NCI-H1436 (cell line): ENCODE measurements around the gene BBLN.
A peak's percentile ranks its signal among the peaks of the same experiment; 100 is the strongest.
"Not testable (repeated sequence)": the region's sequence is repeated elsewhere in the genome, so short reads cannot be mapped to it uniquely, and the experiment has no call there.

ENCODE experiments used
- DNase-seq: peaks from one replicate; lab custom pipeline; 2025; lab: John Stamatoyannopoulos, UW

The BBLN gene, protein sequence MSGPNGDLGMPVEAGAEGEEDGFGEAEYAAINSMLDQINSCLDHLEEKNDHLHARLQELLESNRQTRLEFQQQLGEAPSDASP

DNA sequence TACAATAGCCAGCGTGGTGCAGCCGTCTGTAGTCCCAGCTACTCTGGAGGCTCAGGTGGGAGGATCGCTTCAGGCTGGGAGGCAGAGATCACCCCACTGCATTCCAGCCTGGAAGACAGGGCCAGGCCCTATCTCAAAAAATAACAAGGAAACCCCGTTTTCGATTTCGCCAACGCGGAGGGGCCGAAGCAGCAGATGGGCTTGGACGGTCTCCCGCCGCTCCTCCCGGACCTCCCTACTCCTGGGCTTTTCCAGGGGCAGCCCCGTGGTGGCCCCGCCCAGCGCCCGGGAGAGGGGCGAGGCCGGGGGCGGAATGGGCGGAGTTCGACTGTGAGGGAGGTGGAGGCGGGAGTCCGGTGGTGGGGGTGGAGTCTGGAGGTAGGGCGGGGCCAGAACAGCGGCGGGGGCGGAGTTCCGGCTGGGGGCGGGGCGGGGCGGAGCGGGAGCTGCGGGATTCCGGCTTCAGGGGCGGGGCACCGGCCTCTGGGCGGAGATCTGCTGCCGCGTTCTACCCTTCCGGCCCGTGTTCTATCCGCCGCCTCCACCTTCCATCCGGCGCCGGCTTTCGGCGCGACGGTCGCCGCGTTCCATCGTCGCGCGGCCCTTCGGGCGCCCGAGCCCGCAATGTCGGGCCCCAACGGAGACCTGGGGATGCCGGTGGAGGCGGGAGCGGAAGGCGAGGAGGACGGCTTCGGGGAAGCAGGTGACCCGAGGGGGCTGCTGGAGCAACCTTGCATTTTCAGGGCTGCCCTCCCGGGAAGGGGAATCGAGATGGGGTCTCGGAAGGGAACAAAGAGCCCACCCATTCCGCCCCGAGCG lies at the start of gene BBLN:
BBLN (plus strand) TSS at position 482 of the 819 bp plus-strand sequence; CDS start at position 625, 143 bp downstream.
- peak; percentile 92 for DNase-seq

DNA sequence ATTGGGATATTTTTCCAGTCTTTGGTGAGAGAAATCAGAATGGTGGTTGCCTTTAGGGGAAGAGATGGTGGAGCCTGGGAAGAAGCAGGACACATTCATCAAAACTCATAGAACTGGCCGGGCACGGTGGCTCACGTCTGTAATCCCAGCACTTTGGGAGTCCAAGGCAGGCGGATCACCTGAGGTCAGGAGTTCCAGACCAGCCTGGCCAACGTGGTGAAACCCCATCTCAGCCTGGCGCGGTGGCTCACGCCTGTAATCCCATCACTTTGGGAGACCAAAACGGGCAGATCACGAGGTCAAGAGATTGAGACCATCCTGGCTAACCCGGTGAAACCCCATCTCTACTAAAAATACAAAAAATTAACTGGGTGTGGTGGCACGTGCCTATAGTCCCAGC lies 48.3 kb upstream of the BBLN start:
- DNase-seq = not testable (repeated sequence)

DNA sequence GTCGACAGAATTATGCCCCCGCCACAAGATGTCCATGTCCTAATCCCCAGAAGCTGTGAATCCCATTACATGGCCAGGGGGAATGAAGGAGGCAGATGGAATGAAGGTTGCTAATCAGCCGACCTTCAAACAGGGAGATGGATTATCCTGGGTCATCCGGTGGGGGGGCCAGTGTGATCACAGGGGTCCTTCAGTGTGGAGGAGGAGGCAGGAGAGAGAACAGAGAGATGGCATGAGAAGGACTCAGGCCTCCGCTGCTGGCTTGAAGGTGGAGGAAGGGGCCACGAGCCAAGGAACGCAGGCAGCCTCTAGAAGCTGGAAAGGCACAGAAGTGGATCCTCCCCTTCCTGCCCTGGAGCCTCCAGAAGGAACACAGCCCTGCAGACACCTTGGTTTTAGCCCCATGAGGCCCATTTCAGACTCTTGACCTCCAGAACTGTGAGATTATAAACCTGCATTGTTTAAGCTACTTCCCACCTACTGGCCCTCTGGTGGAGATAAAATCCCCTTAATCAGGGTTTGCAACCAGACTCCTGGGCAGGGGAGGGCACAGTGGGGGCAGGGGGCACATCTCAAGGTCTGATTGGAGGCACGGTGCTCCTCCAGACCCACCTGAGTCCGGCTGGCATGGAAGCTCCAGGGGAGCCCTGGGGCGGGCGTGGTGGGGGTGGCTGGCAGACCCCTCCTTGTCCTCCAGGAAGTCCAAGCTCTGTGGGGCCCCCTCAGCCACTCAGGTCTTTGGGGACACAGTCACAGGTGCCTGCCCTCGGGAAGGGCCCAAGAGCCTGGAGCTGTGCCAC lies 46.3 kb upstream of the BBLN start:
- DNase-seq = no peak

DNA sequence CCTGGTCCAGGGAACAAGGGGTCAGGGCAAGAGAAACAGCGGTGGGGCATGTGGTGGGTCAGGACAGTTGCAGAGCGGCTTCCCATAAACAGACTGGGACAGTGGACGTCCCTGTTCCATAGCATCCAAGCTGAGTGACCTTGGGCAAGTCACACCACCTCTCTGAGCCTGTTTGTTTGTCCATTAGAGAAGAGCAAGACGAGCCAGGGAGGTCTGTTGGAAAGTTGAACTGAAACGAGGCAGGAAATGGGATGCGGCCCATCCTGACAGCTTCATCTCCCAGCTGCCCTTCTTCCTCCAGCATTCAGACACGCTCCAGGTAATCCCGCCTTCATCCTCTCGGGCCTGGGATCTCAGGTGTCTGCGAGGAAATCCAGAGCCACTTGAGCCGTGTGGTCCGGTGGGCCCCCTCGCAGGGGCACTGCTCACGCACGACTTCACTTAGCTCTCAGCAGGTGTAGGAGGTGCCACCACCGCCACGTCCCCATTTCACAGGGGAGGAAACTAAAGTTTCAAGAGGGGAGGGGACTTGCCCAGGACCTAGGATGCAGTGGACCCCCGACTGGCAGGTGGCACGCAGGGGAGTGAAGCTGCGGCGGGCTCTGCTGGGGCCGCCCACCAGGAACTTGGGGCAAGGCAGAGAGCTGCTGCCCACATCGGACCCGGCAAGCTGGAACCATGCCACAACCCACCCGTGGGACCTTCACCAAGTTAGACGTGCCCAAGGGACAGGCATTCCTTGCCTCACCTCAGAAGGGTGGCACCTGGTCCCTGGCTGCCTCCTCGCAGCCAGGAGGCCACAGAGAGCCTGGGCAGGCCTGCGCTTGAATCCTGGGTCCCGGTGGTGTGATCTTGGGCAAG lies 45.5 kb upstream of the BBLN start:
- no peak for DNase-seq

- no peak for DNase-seq
Measured at GRCh38 chr9:128115187-128116103, 44.6 kb upstream of the BBLN start.

- DNase-seq = no peak
Measured at GRCh38 chr9:128116104-128117083, 43.7 kb upstream of the BBLN start.

DNA sequence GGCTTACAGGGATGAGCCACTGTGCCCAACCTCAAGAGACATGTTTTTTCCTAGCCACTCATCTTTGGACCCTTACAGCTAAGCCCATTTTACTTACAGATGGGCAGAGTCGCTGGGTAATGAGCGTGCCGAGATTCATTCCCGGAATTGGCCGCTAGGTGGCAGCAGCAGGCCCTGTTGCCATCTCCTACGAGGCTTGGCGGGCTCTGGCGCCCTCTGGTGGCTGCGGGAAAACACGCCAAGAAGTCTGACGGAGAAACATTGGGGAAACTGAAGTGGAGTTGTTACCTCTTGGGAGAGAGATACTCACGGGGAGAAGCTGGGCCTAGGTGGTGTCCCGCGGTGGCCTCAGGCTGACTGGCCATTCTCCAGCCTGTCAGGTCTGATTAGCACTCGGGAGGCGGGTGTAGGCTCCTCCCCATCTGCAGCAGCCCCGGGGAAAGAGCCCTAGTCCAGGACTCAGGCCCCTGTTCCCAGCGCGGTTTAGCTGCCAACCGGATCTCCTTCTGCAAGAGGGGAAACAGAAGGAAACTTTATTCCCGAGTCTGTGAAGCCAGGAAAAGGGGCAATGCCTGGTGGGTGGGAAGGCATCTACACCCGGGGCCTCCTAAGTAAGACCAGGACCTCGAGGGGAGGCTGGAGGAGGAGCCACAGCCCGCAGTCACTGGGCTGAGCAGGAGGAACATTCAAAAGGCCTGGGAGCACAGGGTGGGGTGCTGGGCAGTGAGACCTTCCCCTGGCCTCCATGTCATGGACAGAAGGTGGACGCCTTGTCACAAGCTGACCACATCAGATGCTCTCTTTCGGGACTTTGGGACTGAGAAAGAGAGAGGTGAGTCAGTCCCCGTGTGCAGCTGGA lies 42.2 kb upstream of the BBLN start:
- DNase-seq = peak; percentile 82

DNA sequence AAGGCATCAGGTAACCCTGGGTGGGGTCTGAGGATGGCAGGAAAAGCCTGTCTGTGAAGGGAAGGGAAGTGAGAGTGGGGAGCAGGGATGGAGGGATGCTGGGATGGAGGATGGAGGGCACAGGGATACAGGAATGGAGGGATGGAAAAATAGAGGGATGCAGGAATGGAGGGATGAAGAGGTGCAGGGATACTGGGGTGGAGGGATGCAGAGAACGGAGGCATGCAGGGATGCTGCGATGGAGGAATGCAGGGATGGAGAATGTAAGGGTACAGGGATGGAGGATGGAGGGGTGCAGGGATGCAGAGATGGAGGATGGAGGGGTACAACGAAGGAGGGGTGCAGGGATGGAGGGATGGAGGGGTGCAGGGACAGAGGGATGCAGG lies 41.6 kb upstream of the BBLN start:
- no peak for DNase-seq

GRCh38 chr9:128118971-128119665 lies 40.9 kb upstream of the BBLN start:
- no peak for DNase-seq

GRCh38 chr9:128120061-128120740 lies 39.9 kb upstream of the BBLN start:
- no peak for DNase-seq

DNA sequence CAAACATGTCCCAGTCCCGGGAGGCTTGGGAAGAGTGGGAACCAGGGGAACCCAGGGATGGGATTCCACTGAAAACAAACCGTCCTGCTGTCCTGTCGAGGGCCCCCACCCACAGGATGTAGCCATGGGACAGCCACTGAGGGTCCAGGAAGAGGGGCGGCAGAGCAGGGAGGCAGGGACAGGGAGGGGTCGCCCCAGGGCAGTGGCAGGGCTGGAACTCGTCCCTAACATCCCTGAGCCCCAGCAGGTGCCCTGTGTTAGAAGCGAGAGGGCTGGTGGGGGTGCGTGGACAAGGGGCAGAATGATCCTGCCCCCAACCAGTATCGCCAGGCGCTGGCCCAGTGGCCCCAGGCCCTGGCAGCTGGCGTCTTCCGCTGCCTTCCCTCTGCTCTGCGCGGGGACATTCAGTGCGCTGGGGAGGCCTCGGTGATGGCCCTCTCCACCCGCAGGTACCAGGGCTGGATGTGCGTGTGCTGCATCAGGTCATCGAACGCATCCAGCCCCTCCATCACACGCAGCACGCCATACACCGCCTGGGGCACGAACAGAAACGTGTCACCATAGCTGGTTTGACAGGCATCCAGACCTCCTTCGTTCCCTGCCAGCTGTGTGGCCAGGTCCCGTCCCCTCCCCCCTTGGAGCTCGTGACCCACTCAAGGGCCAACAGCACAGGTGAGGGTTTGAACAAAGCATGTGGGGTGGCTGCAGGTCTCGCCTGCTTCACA lies 39.2 kb upstream of the BBLN start:
- no peak for DNase-seq

GRCh38 chr9:128121466-128121810 lies 38.6 kb upstream of the BBLN start:
- no peak for DNase-seq

- no peak for DNase-seq
Measured at GRCh38 chr9:128121924-128122808, 37.9 kb upstream of the BBLN start.

- no peak for DNase-seq
Measured at GRCh38 chr9:128122809-128123175, 37.3 kb upstream of the BBLN start.

GRCh38 chr9:128123451-128124080 lies 36.5 kb upstream of the BBLN start:
- DNase-seq = no peak

DNA sequence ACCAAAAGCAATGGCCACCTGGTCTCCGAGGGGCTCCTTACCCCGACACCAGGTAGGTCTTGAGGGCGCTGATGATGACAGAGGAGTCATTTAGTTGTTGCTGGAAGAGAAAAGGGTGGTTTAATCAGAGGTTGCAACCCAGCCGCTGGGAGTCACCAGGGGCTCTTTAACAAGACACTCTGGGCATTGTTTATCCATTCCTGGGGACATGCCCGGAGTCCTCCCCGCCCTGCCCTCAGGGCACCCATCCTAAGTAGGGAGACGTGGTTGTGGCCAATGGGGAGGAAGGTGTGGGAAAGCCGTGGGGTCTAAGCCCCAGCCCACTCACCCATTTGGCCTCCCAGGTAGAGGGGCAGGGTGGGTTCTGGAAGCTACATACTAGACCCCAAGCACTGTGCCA lies 35.6 kb upstream of the BBLN start:
- no peak for DNase-seq
